ENCODE data around the gene PGGT1B. TPM values are rescaled to one million over a fixed set of nuclear protein-coding genes. Genes with fewer than 3 reads are reported as not detected.

The PGGT1B gene
- total and polyA plus RNA-seq, 12 donors: 2.0 to 31.7 (median 28.0) TPM

GRCh38 chr5:115236599-115236998, 26.1 kb downstream of the PGGT1B start:
- H3K9me3 ChIP-seq: no peaks in the 10 kb centered on the region
- no peak for TF ChIP-seq CTCF (IDR thresholded peaks at IDR 0.05)
- DNase-seq (no peak), ATAC-seq (no peak)
- H3K4me1 ChIP-seq: peaks cover 0 to 3% (median 0%) of the 10 kb centered on the region in 9 donors
- intact Hi-C loops (cut with DNase I): loop anchor here in 1 of 10 donors (5.0 kb wide), 1 partner anchor 139 kb away; no protein-coding TSS in a partner anchor
- no peaks in the 10 kb centered on the region for H3K27me3 ChIP-seq
- H3K4me3 ChIP-seq: no peak overlapping the region
- WGBS, 2 donors: 96% methylated on average over 2 of the region's 2 CpGs
- H3K36me3 ChIP-seq: peaks cover 0 to 89% (median 15%) of the 10 kb centered on the region in 9 donors
- H3K27ac ChIP-seq: no peak overlapping the region

DNA sequence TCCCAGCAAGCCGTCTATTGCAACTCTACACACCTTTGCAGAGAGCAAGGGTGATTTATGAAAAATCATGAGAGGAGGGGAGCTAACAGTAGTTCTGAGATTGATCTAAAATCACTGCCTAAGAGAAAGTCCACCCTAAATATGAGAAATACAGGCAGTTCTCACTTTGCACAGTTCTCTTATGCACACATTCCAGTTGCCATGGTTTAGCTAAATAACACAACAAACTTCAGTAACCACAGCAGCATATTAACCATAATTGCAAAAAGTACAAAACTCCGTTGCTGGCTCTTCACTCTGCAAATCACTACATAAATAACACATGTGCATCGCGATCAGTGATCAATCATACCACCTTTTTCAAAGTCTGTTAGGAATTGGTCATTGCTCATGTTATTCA, 31.1 kb downstream of the PGGT1B start:
- peaks cover 0 to 93% (median 16%) of the 10 kb centered on the region in 9 donors for H3K36me3 ChIP-seq
- no peak for TF ChIP-seq CTCF (IDR thresholded peaks at IDR 0.05)
- no peak overlapping the region for H3K4me3 ChIP-seq
- H3K4me1 ChIP-seq: no peaks in the 10 kb centered on the region
- H3K27ac ChIP-seq: no peak overlapping the region
- H3K9me3 ChIP-seq: no peaks in the 10 kb centered on the region
- intact Hi-C loops (cut with DNase I): no loop called here
- ATAC-seq (no peak), DNase-seq (no peak)
- H3K27me3 ChIP-seq: no peaks in the 10 kb centered on the region
- WGBS, 2 donors: 97% methylated on average over 4 of the region's 4 CpGs

DNA sequence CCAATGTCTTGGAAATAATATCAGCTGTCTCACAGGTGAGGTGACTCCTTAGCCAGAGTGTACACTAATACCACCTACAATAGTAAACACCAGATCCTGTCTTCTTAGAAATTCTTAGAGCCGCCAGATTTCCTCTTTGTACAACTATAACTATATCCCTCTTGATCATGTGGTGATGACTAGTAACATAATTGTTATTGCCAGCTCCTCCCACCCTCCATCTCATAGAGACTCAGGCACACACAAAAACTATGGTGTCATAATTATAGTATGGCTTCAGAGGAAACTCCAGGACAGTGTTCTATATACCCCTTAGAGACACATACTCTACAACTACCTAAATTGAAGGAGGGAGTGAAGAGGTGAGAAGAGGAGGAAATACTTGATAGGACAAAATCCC, 33.1 kb downstream of the PGGT1B start:
- Histone ChIP-seq H3K4me1 (no peaks in the 10 kb centered on the region), H3K9me3 (no peaks in the 10 kb centered on the region), H3K27ac (no peak overlapping the region), H3K4me3 (no peak overlapping the region), H3K27me3 (no peaks in the 10 kb centered on the region), H3K36me3 (peaks cover 0 to 90% (median 16%) of the 10 kb centered on the region in 9 donors)
- ATAC-seq: no peak
- WGBS, 2 donors: 97 to 100% methylated on average over 1 of the region's 1 CpG
- no peak for DNase-seq
- intact Hi-C loops (cut with DNase I): no loop called here
- no peak for TF ChIP-seq CTCF (IDR thresholded peaks at IDR 0.05)

- Histone ChIP-seq H3K4me1 (peaks cover 0 to 7% (median 0%) of the 10 kb centered on the region in 9 donors), H3K9me3 (no peaks in the 10 kb centered on the region), H3K27ac (no peak overlapping the region), H3K4me3 (no peak overlapping the region), H3K36me3 (peaks cover 0 to 94% (median 21%) of the 10 kb centered on the region in 9 donors), H3K27me3 (no peaks in the 10 kb centered on the region)
- ATAC-seq (no peak), DNase-seq (no peak)
- WGBS, 2 donors: 90 to 96% methylated on average over 1 of the region's 1 CpG
- intact Hi-C loops (cut with DNase I): no loop called here
- no peak for TF ChIP-seq CTCF (IDR thresholded peaks at IDR 0.05)
Observed at GRCh38 chr5:115227281-115227680, 35.4 kb downstream of the PGGT1B start.

Measured in heart right ventricle (tissue), 16 donors.